Stimulated activated CD4-positive, alpha-beta T cell treated with anti-CD3 and anti-CD28 coated beads, Interleukin-12 subunit alpha, Interleukin-12 subunit beta, amount 100 ng/mL, for 48 hours (primary cell): Measurements from ENCODE around the gene TICRR.

Experiments
- DNase-seq, 3 donors: peaks; one replicate each; pipeline ENCODE4 v3.0.0-alpha.2; 2020; ENCODE audit warnings: low read depth in 2 of 3, low spot score in 1 of 3

TICRR gene

GRCh38 chr15:89653578-89653977 lies 78.3 kb downstream of the TICRR start:
- DNase-seq, result no peak

- DNase-seq, result no peak
Measured at GRCh38 chr15:89654301-89654761, 79.1 kb downstream of the TICRR start.

GRCh38 chr15:89654847-89655805 lies 79.9 kb downstream of the TICRR start, which contains the start of gene KIF7:
Gene KIF7 (minus strand): TSS chr15:89655467. CDS start chr15:89652930, 2,537 bp downstream.
- DNase-seq, result peak in 1 of 3 donors; percentile 6

GRCh38 chr15:89656116-89656815 lies 81.0 kb downstream of the TICRR start:
- DNase-seq, result no peak

GRCh38 chr15:89657686-89658200 lies 82.5 kb downstream of the TICRR start:
- DNase-seq, result no peak

GRCh38 chr15:89659295-89659694 lies 84.0 kb downstream of the TICRR start:
- DNase-seq, result no peak

- no peak for DNase-seq
Measured at GRCh38 chr15:89660556-89660955, 85.3 kb downstream of the TICRR start.

GRCh38 chr15:89662893-89663626 lies 87.8 kb downstream of the TICRR start:
- DNase-seq, result no peak

GRCh38 chr15:89664441-89665350 lies 89.4 kb downstream of the TICRR start:
- DNase-seq, result no peak

- DNase-seq, result no peak
Measured at GRCh38 chr15:89665449-89666181, 90.3 kb downstream of the TICRR start.

GRCh38 chr15:89666184-89666857 lies 91.1 kb downstream of the TICRR start:
- DNase-seq, result no peak

GRCh38 chr15:89666858-89667705 lies 91.8 kb downstream of the TICRR start:
- no peak for DNase-seq

- no peak for DNase-seq
Measured at GRCh38 chr15:89667706-89667960, 92.4 kb downstream of the TICRR start.

GRCh38 chr15:89668171-89668570 lies 92.9 kb downstream of the TICRR start:
- no peak for DNase-seq

GRCh38 chr15:89669309-89669865 lies 94.1 kb downstream of the TICRR start:
- DNase-seq, result no peak

- DNase-seq, result no peak
Measured at GRCh38 chr15:89669941-89670340, 94.7 kb downstream of the TICRR start.

- DNase-seq, result no peak
Measured at GRCh38 chr15:89670971-89671560, 95.8 kb downstream of the TICRR start.
